ENCODE data around the gene YWHAQ. TPM values are rescaled to one million over a fixed set of nuclear protein-coding genes. Genes with fewer than 3 reads are reported as not detected.

YWHAQ gene
- total RNA-seq, 4 donors from 2014 or later: 141 to 442 (median 227) TPM

GRCh38 chr2:9637330-9637729 lies 6.5 kb upstream of the YWHAQ start:
- DNase-seq: no peak
- intact Hi-C loops (cut with DNase I): no loop called here
- Histone ChIP-seq H3K27me3 (no peaks in the 10 kb centered on the region), H3K4me1 (peaks cover 7 to 34% (median 10%) of the 10 kb centered on the region in 3 donors), H3K9me3 (no peaks in the 10 kb centered on the region), H3K27ac (no peak overlapping the region), H3K4me3 (no peak overlapping the region), H3K36me3 (no peaks in the 10 kb centered on the region)
- 56 to 57% methylated on average over 2 of the region's 2 CpGs for WGBS, 2 donors
- TF ChIP-seq POLR2A (IDR thresholded peaks at IDR 0.05): no peak

- 84% methylated on average over 3 of the region's 3 CpGs for WGBS, 2 donors
- no peak overlapping the region for H3K27ac ChIP-seq
- H3K9me3 ChIP-seq: no peaks in the 10 kb centered on the region
- no peak for TF ChIP-seq CTCF (IDR thresholded peaks at IDR 0.05)
- no peak for TF ChIP-seq POLR2A (IDR thresholded peaks at IDR 0.05)
- peaks cover 7 to 41% (median 19%) of the 10 kb centered on the region in 3 donors for H3K4me1 ChIP-seq
- no peak overlapping the region for H3K4me3 ChIP-seq
- H3K36me3 ChIP-seq: no peaks in the 10 kb centered on the region
- intact Hi-C loops (cut with DNase I): no loop called here
- no peaks in the 10 kb centered on the region for H3K27me3 ChIP-seq
- no peak for DNase-seq
These were observed 3.3 kb upstream of the YWHAQ start for GRCh38 chr2:9634133-9634532.

GRCh38 chr2:9631878-9632700 lies 1.3 kb upstream of the YWHAQ start:
- no peaks in the 10 kb centered on the region for H3K9me3 ChIP-seq
- no peak for TF ChIP-seq CTCF (IDR thresholded peaks at IDR 0.05)
- H3K4me3 ChIP-seq: no peak overlapping the region
- peaks cover 3 to 43% (median 26%) of the 10 kb centered on the region in 3 donors for H3K4me1 ChIP-seq
- peak overlapping the region in 2 of 4 donors; percentile 97 for H3K27ac ChIP-seq
- H3K27me3 ChIP-seq: no peaks in the 10 kb centered on the region
- intact Hi-C loops (cut with DNase I): no loop called here
- 71 to 85% methylated on average over 9 to 11 of the region's 13 CpGs for WGBS, 2 donors
- peaks cover 0 to 13% (median 0%) of the 10 kb centered on the region in 3 donors for H3K36me3 ChIP-seq
- DNase-seq: no peak

GRCh38 chr2:9631553-9631819 lies 689 bp upstream of the YWHAQ start:
- peaks cover 3 to 49% (median 30%) of the 10 kb centered on the region in 3 donors for H3K4me1 ChIP-seq
- peaks cover 0 to 18% (median 0%) of the 10 kb centered on the region in 3 donors for H3K36me3 ChIP-seq
- intact Hi-C loops (cut with DNase I): no loop called here
- no peaks in the 10 kb centered on the region for H3K9me3 ChIP-seq
- WGBS, 2 donors: 20% methylated on average over 4 of the region's 4 CpGs
- TF ChIP-seq CTCF (IDR thresholded peaks at IDR 0.05) (no peak), POLR2A (IDR thresholded peaks at IDR 0.05) (no peak)
- no peaks in the 10 kb centered on the region for H3K27me3 ChIP-seq
- DNase-seq: no peak
- peak overlapping the region; percentile 70 to 96 (median 88) for H3K4me3 ChIP-seq
- H3K27ac ChIP-seq: peak overlapping the region; percentile 97 to 99 (median 97)

GRCh38 chr2:9630117-9630735 lies 571 bp downstream of the YWHAQ start:
- no peaks in the 10 kb centered on the region for H3K27me3 ChIP-seq
- no peaks in the 10 kb centered on the region for H3K9me3 ChIP-seq
- peak overlapping the region; percentile 97 to 99 (median 97) for H3K27ac ChIP-seq
- no peak for TF ChIP-seq CTCF (IDR thresholded peaks at IDR 0.05)
- TF ChIP-seq POLR2A (IDR thresholded peaks at IDR 0.05): no peak
- peak overlapping the region; percentile 70 to 96 (median 88) for H3K4me3 ChIP-seq
- intact Hi-C loops (cut with DNase I): no loop called here
- 0% methylated on average over 7 of the region's 67 CpGs; no CpG with 5 or more reads in 1 of the 2 donors for WGBS, 2 donors
- H3K4me1 ChIP-seq: peaks cover 3 to 61% (median 33%) of the 10 kb centered on the region in 3 donors
- H3K36me3 ChIP-seq: peaks cover 0 to 27% (median 0%) of the 10 kb centered on the region in 3 donors
- DNase-seq: no peak

All from esophagus squamous epithelium (tissue), 5 donors.